ENCODE measurements around the gene HNRNPUL2. TPM values are rescaled to one million over a fixed set of nuclear protein-coding genes. Genes with fewer than 3 reads are reported as not detected.

The HNRNPUL2 gene
- total RNA-seq, 3 donors from 2014 or later, result 53.0 to 70.3 (median 58.6) TPM

DNA sequence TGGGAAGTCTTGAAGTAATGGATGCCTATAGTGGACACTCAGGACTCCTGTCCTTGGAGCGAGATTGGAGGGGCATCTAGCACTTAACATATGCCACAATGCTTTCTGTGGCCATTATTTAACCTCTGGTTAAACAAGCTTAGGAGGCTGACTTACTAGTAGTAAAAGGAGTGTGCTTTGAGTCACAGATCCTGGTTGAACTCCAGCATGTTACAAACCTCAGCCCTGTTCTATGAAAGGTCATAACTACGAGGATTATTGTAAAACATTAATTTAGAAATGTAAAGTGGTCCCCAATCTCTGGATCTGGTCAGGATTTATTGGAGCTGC is 54.1 kb downstream of the HNRNPUL2 start:
- TF ChIP-seq, protein P1, sequence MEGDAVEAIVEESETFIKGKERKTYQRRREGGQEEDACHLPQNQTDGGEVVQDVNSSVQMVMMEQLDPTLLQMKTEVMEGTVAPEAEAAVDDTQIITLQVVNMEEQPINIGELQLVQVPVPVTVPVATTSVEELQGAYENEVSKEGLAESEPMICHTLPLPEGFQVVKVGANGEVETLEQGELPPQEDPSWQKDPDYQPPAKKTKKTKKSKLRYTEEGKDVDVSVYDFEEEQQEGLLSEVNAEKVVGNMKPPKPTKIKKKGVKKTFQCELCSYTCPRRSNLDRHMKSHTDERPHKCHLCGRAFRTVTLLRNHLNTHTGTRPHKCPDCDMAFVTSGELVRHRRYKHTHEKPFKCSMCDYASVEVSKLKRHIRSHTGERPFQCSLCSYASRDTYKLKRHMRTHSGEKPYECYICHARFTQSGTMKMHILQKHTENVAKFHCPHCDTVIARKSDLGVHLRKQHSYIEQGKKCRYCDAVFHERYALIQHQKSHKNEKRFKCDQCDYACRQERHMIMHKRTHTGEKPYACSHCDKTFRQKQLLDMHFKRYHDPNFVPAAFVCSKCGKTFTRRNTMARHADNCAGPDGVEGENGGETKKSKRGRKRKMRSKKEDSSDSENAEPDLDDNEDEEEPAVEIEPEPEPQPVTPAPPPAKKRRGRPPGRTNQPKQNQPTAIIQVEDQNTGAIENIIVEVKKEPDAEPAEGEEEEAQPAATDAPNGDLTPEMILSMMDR (IDR thresholded peaks at IDR 0.05), result no peak
- ATAC-seq (no peak), DNase-seq (no peak)
- Histone ChIP-seq H3K4me3 (no peak overlapping the region), H3K9me3 (no peaks in the 10 kb centered on the region), H3K4me1 (ENCODE audit: low read depth) (peaks cover 35% of the 10 kb centered on the region), H3K36me3 (ENCODE audit: low read depth) (no peaks in the 10 kb centered on the region)
- intact Hi-C loops (cut with DNase I, micrococcal nuclease), result loop anchor here in 1 of 2 donors (2.0 kb wide), 1 partner anchor 72 kb away; the partner anchor contains the start of gene MTA2

DNA sequence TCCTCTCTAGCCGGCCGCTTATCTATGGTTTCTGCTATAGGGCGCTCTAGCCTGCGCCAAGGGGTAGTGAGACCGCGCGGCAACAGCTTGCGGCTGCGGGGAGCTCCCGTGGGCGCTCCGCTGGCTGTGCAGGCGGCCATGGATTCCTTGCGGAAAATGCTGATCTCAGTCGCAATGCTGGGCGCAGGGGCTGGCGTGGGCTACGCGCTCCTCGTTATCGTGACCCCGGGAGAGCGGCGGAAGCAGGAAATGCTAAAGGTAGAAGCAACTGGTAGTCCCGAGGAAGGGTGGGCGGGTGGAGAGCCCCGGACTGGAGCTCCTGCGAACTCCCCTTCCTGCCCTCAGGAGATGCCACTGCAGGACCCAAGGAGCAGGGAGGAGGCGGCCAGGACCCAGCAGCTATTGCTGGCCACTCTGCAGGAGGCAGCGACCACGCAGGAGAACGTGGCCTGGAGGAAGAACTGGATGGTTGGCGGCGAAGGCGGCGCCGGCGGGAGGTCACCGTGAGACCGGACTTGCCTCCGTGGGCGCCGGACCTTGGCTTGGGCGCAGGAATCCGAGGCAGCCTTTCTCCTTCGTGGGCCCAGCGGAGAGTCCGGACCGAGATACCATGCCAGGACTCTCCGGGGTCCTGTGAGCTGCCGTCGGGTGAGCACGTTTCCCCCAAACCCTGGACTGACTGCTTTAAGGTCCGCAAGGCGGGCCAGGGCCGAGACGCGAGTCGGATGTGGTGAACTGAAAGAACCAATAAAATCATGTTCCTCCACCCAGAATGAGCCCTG is 55.5 kb downstream of the HNRNPUL2 start, which contains the start of the genes LBHD1 and UQCC3:
Gene LBHD1 (minus strand): TSS at position 660 of the 782 bp plus-strand sequence. CDS start 2,236 bp downstream, outside the sequence.
Gene UQCC3 (plus strand): TSS at position 66 of the 782 bp plus-strand sequence. CDS start 73 bp downstream, at position 139.
- Histone ChIP-seq H3K4me3 (peak within 1 kb of the TSS; percentile 77), H3K4me1 (ENCODE audit: low read depth) (peaks cover 31% of the 10 kb centered on the region)
- peak; percentile 82 for ATAC-seq

DNA sequence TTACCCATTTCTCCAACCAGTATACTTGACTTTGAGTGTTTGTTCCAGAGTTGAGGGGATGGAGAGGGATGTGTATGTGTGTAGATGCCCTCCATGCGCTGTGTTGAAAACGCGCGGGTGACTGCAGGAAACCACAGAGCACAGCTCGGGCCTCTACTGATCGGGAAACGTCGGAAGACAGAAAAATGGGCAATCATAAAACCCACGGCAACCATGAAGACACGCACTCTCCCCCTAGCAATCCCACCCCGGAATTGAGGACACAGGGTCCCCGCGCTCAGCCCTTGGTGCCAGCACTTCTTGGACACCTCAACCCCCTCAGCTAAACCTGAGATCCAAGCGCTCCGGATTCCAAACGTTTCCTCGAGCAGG is 56.0 kb downstream of the HNRNPUL2 start:
- Histone ChIP-seq H3K4me3 (peak overlapping the region; percentile 77), H3K4me1 (ENCODE audit: low read depth) (peaks cover 37% of the 10 kb centered on the region), H3K36me3 (ENCODE audit: low read depth) (no peaks in the 10 kb centered on the region), H3K9me3 (no peaks in the 10 kb centered on the region)
- TF ChIP-seq, protein P1 (IDR thresholded peaks at IDR 0.05), result no peak
- peak; percentile 26 for ATAC-seq
- no peak for DNase-seq
- intact Hi-C loops (cut with DNase I, micrococcal nuclease), result no loop called here

More for the DNA sequence above, 55.5 kb downstream of the HNRNPUL2 start, which contains the start of the genes LBHD1 and UQCC3:
- Histone ChIP-seq H3K36me3 (ENCODE audit: low read depth) (no peaks in the 10 kb centered on the region), H3K9me3 (no peaks in the 10 kb centered on the region)
- TF ChIP-seq, protein P1 (IDR thresholded peaks at IDR 0.05), result no peak
- peak; percentile 85 to 89 (median 85) for DNase-seq
- intact Hi-C loops (cut with DNase I, micrococcal nuclease), result loop anchor here in 1 of 2 donors (2.0 kb wide), 1 partner anchor 71 kb away; the partner anchor contains the start of gene MTA2

DNA sequence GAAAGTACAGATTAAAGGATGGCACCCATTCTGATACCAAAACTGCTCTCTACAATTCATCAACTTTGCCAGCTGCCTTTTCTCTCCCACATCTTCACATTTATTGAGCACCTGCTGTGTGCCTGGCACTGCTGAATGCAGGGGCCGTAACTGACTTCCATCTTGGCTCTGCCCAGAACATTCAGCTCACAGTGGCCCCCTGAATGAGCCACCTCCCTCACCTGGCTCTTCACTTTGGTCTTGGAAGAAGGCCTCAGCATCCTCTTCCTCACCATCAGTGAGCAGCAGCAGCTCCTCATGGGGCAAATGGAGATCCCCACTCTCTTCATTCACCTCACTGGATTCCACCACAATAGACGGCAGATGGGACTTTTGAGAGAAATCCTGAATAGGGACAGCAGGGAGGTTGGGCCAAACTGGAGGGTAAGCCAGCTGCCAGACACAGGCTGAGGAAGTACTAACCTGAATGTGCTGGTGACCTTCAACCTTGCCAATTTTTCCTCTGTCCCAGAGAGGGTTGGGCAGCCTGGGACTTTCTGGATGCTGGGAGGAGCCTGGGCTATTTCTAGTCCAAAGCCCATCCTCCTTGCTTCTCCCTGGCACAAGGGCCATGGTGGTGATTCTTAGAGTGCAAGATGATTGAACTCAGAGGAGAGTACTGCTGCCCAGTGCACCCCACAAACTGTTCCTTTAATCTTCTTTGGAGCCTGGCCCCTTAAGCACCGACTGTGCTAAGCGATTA is 57.7 kb downstream of the HNRNPUL2 start:
- peak; percentile 25 for ATAC-seq
- no peaks in the 10 kb centered on the region for H3K9me3 ChIP-seq
- DNase-seq, result peak; percentile 55 to 60 (median 55)
- H3K36me3 ChIP-seq (ENCODE audit: low read depth), result no peaks in the 10 kb centered on the region
- peaks cover 39% of the 10 kb centered on the region for H3K4me1 ChIP-seq (ENCODE audit: low read depth)
- no peak overlapping the region for H3K4me3 ChIP-seq
- intact Hi-C loops (cut with DNase I, micrococcal nuclease), result no loop called here
- TF ChIP-seq, protein P1 (IDR thresholded peaks at IDR 0.05), result no peak

DNA sequence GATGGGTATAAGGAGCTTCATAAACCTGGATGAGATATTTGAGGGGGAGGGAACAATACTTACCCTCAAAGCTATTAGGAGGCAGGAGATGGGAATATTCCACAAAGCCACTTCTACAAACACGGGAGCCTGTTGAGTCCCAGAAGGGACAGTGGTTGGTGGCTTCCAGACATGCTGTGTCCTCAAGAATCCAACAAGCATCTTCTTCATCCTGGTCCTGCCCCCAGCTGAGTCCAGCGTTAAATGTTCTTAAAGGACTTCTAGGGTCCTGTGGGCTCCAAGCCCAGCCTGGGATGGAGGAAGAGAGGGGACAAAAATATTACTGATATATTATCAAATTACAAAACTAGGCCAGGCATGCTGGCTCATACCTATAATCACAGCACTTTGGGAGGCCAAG is 59.8 kb downstream of the HNRNPUL2 start:
- Histone ChIP-seq H3K4me1 (ENCODE audit: low read depth) (peaks cover 36% of the 10 kb centered on the region), H3K9me3 (no peaks in the 10 kb centered on the region), H3K4me3 (no peak overlapping the region), H3K36me3 (ENCODE audit: low read depth) (no peaks in the 10 kb centered on the region)
- no peak for DNase-seq
- TF ChIP-seq, protein P1 (IDR thresholded peaks at IDR 0.05), result no peak
- no peak for ATAC-seq
- intact Hi-C loops (cut with DNase I, micrococcal nuclease), result no loop called here

Data from mucosa of descending colon (tissue), 3 donors.